SK-N-SH (cell line): ENCODE measurements around the gene RPS6KA2. TPM values are rescaled to one million over a fixed set of nuclear protein-coding genes. Genes with fewer than 3 reads are reported as not detected.

Experiments used
- CTCF ChIA-PET: fragments of 300-600, 350-600 bp; formaldehyde crosslinking; extraction: SDS; loops from one replicate; lab custom pipeline; 2021; lab: Yijun Ruan, JAX
- POLR2A ChIA-PET: fragments of 350-600 bp; sonication (Branson Sonifier 250); formaldehyde crosslinking; extraction: SDS; loops from one replicate; lab custom pipeline; 2020; ENCODE audit warnings: antibody characterized with exemption, inconsistent platforms; lab: Yijun Ruan, JAX
- DNase-seq: peaks from one replicate; pipeline ENCODE4 v3.0.0; 2012
- H2AFZ ChIP-seq: fragments of 200-600 bp; sonication (generic); 2 replicates; pipeline ENCODE4 v1.8.1; 2016; ENCODE audit warnings: antibody characterized with exemption, mild to moderate bottlenecking, low read depth
- H3F3A ChIP-seq: fragments of 200-600 bp; sonication (generic); replicated peaks from 2 replicates; pipeline ENCODE3; 2016; ENCODE audit warnings: antibody characterized with exemption, mild to moderate bottlenecking; ENCODE audit not compliant: insufficient read depth
- H3K27ac ChIP-seq, 2 experiments: fragments of 200-500 bp in 1 of 2; fragments of 200-600 bp in 1 of 2; sonication (Bioruptor generic) in 1 of 2; sonication (generic), shearing (Covaris generic) in 1 of 2; 2 replicates each; pipeline versions ENCODE4 v1.5.1 to v1.6.1; 2014 to 2016; ENCODE audit warnings: low read depth in 2 of 2, inconsistent platforms in 1 of 2, low read length in 1 of 2, mild to moderate bottlenecking in 1 of 2, mixed read lengths in 1 of 2
- H3K27me3 ChIP-seq: fragments of 200-600 bp; sonication (generic), shearing (Covaris generic); 2 replicates; pipeline ENCODE4 v1.6.1; 2016; ENCODE audit warnings: mixed run types; ENCODE audit not compliant: insufficient read depth
- H3K36me3 ChIP-seq, 2 experiments: fragments of 200-500 bp in 1 of 2; fragments of 200-600 bp in 1 of 2; sonication (Bioruptor generic) in 1 of 2; sonication (generic) in 1 of 2; replicated peaks in 1 of 2; 2 replicates each; pipeline versions ENCODE3 to v1.5.1; 2014 to 2016; ENCODE audit warnings: low read length in 1 of 2, mild to moderate bottlenecking in 1 of 2; ENCODE audit not compliant: insufficient read depth in 2 of 2, control insufficient read depth in 1 of 2
- H3K4me1 ChIP-seq, 2 experiments: fragments of 200-500 bp in 1 of 2; fragments of 200-600 bp in 1 of 2; sonication (Bioruptor generic) in 1 of 2; sonication (generic), shearing (Covaris generic) in 1 of 2; 2 replicates each; pipeline versions ENCODE4 v1.5.1 to v1.6.1; 2014 to 2016; ENCODE audit warnings: low read depth in 1 of 2, low read length in 1 of 2, mixed run types in 1 of 2; ENCODE audit not compliant: insufficient read depth in 2 of 2, control insufficient read depth in 1 of 2
- H3K4me2 ChIP-seq: fragments of 200-600 bp; sonication (generic), shearing (Covaris generic); 2 replicates; pipeline ENCODE4 v1.6.1; 2017; ENCODE audit warnings: mixed run types
- H3K4me3 ChIP-seq, 2 experiments: fragments of 200-500 bp in 1 of 2; fragments of 200-600 bp in 1 of 2; sonication (Bioruptor generic) in 1 of 2; sonication (generic), shearing (Covaris generic) in 1 of 2; 2 replicates each; pipeline versions ENCODE4 v1.5.1 to v1.8.1; 2014 to 2016; ENCODE audit warnings: low read depth in 2 of 2, inconsistent platforms in 1 of 2, low read length in 1 of 2, mild to moderate bottlenecking in 1 of 2, mixed read lengths in 1 of 2, moderate library complexity in 1 of 2
- H3K79me2 ChIP-seq: fragments of 200-600 bp; sonication (generic); 2 replicates; pipeline ENCODE4 v1.8.1; 2017; ENCODE audit warnings: mild to moderate bottlenecking; ENCODE audit not compliant: insufficient read depth
- H3K9ac ChIP-seq: fragments of 200-600 bp; sonication (generic); 2 replicates; pipeline ENCODE4 v1.6.1; 2017; ENCODE audit warnings: mixed run types
- H3K9me2 ChIP-seq: fragments of 200-600 bp; sonication (generic); 2 replicates; pipeline ENCODE4 v1.6.1; 2017; ENCODE audit warnings: mixed run types
- H3K9me3 ChIP-seq: fragments of 200-600 bp; sonication (generic); 2 replicates; pipeline ENCODE4 v1.6.1; 2017; ENCODE audit warnings: mixed run types, mild to moderate bottlenecking, moderate library complexity
- H4K20me1 ChIP-seq: fragments of 200-600 bp; sonication (generic); 2 replicates; pipeline ENCODE4 v1.6.1; 2017; ENCODE audit warnings: mild to moderate bottlenecking, mixed run types; ENCODE audit not compliant: insufficient read depth
- CHD2 ChIP-seq: fragments of 150-350 bp; IDR thresholded peaks from 2 replicates; pipeline ENCODE4 v1.6.1; 2018; ENCODE audit warnings: low read length; ENCODE audit not compliant: partially characterized antibody
- CTCF ChIP-seq: fragments of 200-600 bp; sonication (generic); IDR thresholded peaks from 2 replicates; pipeline ENCODE4 v1.6.1; 2017; ENCODE audit warnings: antibody characterized with exemption, mild to moderate bottlenecking, moderate library complexity
- ELF1 ChIP-seq: IDR thresholded peaks from 2 replicates; pipeline ENCODE4 v1.4.0; 2012
- EP300 ChIP-seq, 2 experiments: IDR thresholded peaks; 2 replicates each; pipeline versions ENCODE4 v1.4.0 to v1.6.1; 2012; ENCODE audit warnings: borderline replicate concordance in 1 of 2, low read depth in 1 of 2, low read length in 1 of 2
- FOSL2 ChIP-seq: IDR thresholded peaks from 2 replicates; pipeline ENCODE4 v1.4.0; 2012; ENCODE audit warnings: low read depth, mild to moderate bottlenecking, moderate library complexity, borderline replicate concordance
- FOXJ3 ChIP-seq: sonication (generic); formaldehyde crosslinking; IDR thresholded peaks from 2 replicates; pipeline ENCODE4 v1.5.1; 2020; ENCODE audit warnings: mild to moderate bottlenecking, missing genetic modification reagents
- GABPA ChIP-seq: IDR thresholded peaks from 2 replicates; pipeline ENCODE4 v1.4.0; 2012; ENCODE audit warnings: low read depth, mild to moderate bottlenecking
- IRF3 ChIP-seq: fragments of 150-350 bp; IDR thresholded peaks from 2 replicates; pipeline ENCODE4 v1.6.1; 2016; ENCODE audit warnings: mild to moderate bottlenecking, low read depth, low read length
- JUND ChIP-seq: IDR thresholded peaks from 2 replicates; pipeline ENCODE4 v1.4.0; 2012
- MAX ChIP-seq: IDR thresholded peaks from 2 replicates; pipeline ENCODE4 v1.4.0; 2012; ENCODE audit warnings: low read depth
- MXI1 ChIP-seq: IDR thresholded peaks from 2 replicates; pipeline ENCODE4 v1.6.1; 2012; ENCODE audit warnings: mild to moderate bottlenecking, low read depth, low read length, improper control_type of control experiment
- NFIC ChIP-seq: IDR thresholded peaks from 2 replicates; pipeline ENCODE4 v1.4.0; 2012; ENCODE audit warnings: borderline replicate concordance
- PBX3 ChIP-seq: IDR thresholded peaks from 2 replicates; pipeline ENCODE4; 2012
- RCOR1 ChIP-seq: fragments of 150-350 bp; IDR thresholded peaks from 2 replicates; pipeline ENCODE4 v1.6.1; 2017; ENCODE audit warnings: antibody characterized with exemption, low read length
- RFX5 ChIP-seq: IDR thresholded peaks from 2 replicates; pipeline ENCODE4 v1.6.1; 2012; ENCODE audit warnings: mild to moderate bottlenecking, improper control_type of control experiment, low read length
- RXRA ChIP-seq: IDR thresholded peaks from 2 replicates; pipeline ENCODE4 v1.4.0; 2012; ENCODE audit warnings: low read depth, mild to moderate bottlenecking, borderline replicate concordance
- TCF12 ChIP-seq: IDR thresholded peaks from 2 replicates; pipeline ENCODE4 v1.4.0; 2012
- USF1 ChIP-seq: IDR thresholded peaks from 2 replicates; pipeline ENCODE4 v1.4.0; 2012; ENCODE audit warnings: low read depth, borderline replicate concordance
- USF2 ChIP-seq: fragments of 150-350 bp; IDR thresholded peaks from 2 replicates; pipeline ENCODE4 v1.6.1; 2017; ENCODE audit warnings: antibody characterized with exemption, low read length, low read depth, borderline replicate concordance
- YY1 ChIP-seq: IDR thresholded peaks from 2 replicates; pipeline ENCODE4 v1.4.0; 2012; ENCODE audit warnings: low read depth, mild to moderate bottlenecking
- ZBTB33 ChIP-seq: IDR thresholded peaks from 2 replicates; pipeline ENCODE4 v1.4.0; 2012; ENCODE audit warnings: low read depth, borderline replicate concordance
- WGBS: methylation state at CpG from one replicate; pipeline ENCODE4 v1.1.6; 2017; ENCODE audit warnings: low lambda C conversion rate; 5-methylcytosine and 5-hydroxymethylcytosine counted together
- polyA plus RNA-seq, 3 experiments: library from polyadenylated mRNA; depleted of rRNA; stranded (reverse); fragments of >200 nt; gene quantifications; 2 replicates each; pipeline ENCODE4 v1.2.3, GENCODE V29; 2012

The RPS6KA2 gene
- polyA plus RNA-seq, 1 of the 3 experiments (the other 2 are of a cell fraction) = 59.5 TPM

GRCh38 chr6:166618866-166619761 lies 7.9 kb downstream of the RPS6KA2 start:
- Histone ChIP-seq H3K9me3 (no peaks in the 10 kb centered on the region), H3K36me3 (peaks cover 19 to 24% of the 10 kb centered on the region in 2 experiments), H2AFZ (no peak overlapping the region), H3F3A (peaks cover 36% of the 10 kb centered on the region), H3K4me2 (peak overlapping the region; percentile 78), H3K9ac (peak overlapping the region; percentile 67), H4K20me1 (peaks cover 2% of the 10 kb centered on the region; the same call in 1 of the 2 replicates), H3K27ac (peak overlapping the region; percentile 93 to 97), H3K4me3 (no peak overlapping the region), H3K4me1 (peaks cover 32 to 84% of the 10 kb centered on the region in 2 experiments), H3K9me2 (no peaks in the 10 kb centered on the region), H3K79me2 (peaks cover 85% of the 10 kb centered on the region), H3K27me3 (no peaks in the 10 kb centered on the region)
- 86% methylated on average over 26 of the region's 27 CpGs for WGBS
- POLR2A ChIA-PET = no interaction called here
- CTCF ChIA-PET = interaction anchor here (1.1 to 1.6 kb wide), 2 partner anchors 130 to 151 kb away, joined by 3 read pairs; no protein-coding TSS in a partner anchor
- no peak for DNase-seq
- TF ChIP-seq PBX3 = no peak
- TF ChIP-seq USF2 = no peak
- TF ChIP-seq IRF3 = no peak
- TF ChIP-seq EP300 (IDR thresholded peaks at IDR 0.05; ENCODE audit: borderline replicate concordance in 1 of 2, low read depth in 1 of 2, low read length in 1 of 2) = peak in 1 of 2 experiments; percentile 43; a peak in 1 of 4 replicates
- TF ChIP-seq USF1 = no peak
- no peak for TF ChIP-seq CTCF
- no peak for TF ChIP-seq ELF1
- no peak for TF ChIP-seq YY1
- peak; percentile 38; the same call in 1 of the 2 replicates for TF ChIP-seq TCF12
- no peak for TF ChIP-seq RXRA
- no peak for TF ChIP-seq RFX5
- TF ChIP-seq FOXJ3 = no peak
- no peak for TF ChIP-seq GABPA
- TF ChIP-seq ZBTB33 = no peak
- no peak for TF ChIP-seq MXI1
- no peak for TF ChIP-seq RCOR1
- peak; percentile 41; the same call in 1 of the 2 replicates for TF ChIP-seq MAX
- TF ChIP-seq CHD2 = no peak
- TF ChIP-seq FOSL2 = peak; percentile 34; the same call in 1 of the 2 replicates
- no peak for TF ChIP-seq NFIC
- no peak; the same call in 1 of the 2 replicates for TF ChIP-seq JUND
